WTC11 (cell line): Measurements from ENCODE around the gene ERICH6B. TPM values are rescaled to one million over a fixed set of nuclear protein-coding genes. Genes with fewer than 3 reads are reported as not detected.

Experiments used
- ATAC-seq: fragments of 200-7000 bp; cut with Tn5 transposase; 2 replicates; pipeline ENCODE4 v1.10.0; 2021; ENCODE audit warnings: mild to moderate bottlenecking, moderate library complexity
- CTCF ChIA-PET: fragments of 300-600 bp; sonication (Branson Sonifier 250); formaldehyde crosslinking; loops from one replicate; lab custom pipeline; 2021; ENCODE audit warnings: antibody characterized with exemption; lab: Charles Lee
- POLR2A ChIA-PET: fragments of 350-600 bp; sonication (Branson Sonifier 250); formaldehyde crosslinking; loops from one replicate; lab custom pipeline; 2021; ENCODE audit warnings: antibody characterized with exemption; lab: Charles Lee
- DNase-seq: peaks from one replicate; pipeline ENCODE4 v3.0.0; 2021; ENCODE audit warnings: low spot score
- H3K27ac Mint-ChIP-seq: 2 replicates; pipeline ENCODE4 v1.8.0; 2021; ENCODE audit warnings: mixed read lengths
- H3K27me3 Mint-ChIP-seq: 2 replicates; pipeline ENCODE4 v1.8.0; 2021; ENCODE audit warnings: low read depth, mild to moderate bottlenecking, moderate library complexity, mixed read lengths
- H3K36me3 Mint-ChIP-seq: 2 replicates; pipeline ENCODE4 v1.8.0; 2021; ENCODE audit warnings: mixed read lengths
- H3K4me1 Mint-ChIP-seq: 2 replicates; pipeline ENCODE4 v1.8.0; 2022; ENCODE audit warnings: mixed read lengths
- H3K4me3 Mint-ChIP-seq: 2 replicates; pipeline ENCODE4 v1.8.0; 2021; ENCODE audit warnings: mild to moderate bottlenecking, moderate library complexity, mixed read lengths
- H3K9me3 Mint-ChIP-seq: 2 replicates; pipeline ENCODE4 v1.8.0; 2021; ENCODE audit warnings: mixed read lengths
- AFF4 ChIP-seq: sonication (generic); formaldehyde crosslinking; IDR thresholded peaks from 2 replicates; pipeline ENCODE4 v1.8.1; 2023; ENCODE audit warnings: mild to moderate bottlenecking, missing genetic modification reagents, borderline replicate concordance
- CBFB ChIP-seq: sonication (generic); formaldehyde crosslinking; IDR thresholded peaks from 2 replicates; pipeline ENCODE4 v1.8.1; 2022; ENCODE audit warnings: mild to moderate bottlenecking, low read depth, missing genetic modification reagents
- CREB1 ChIP-seq: sonication (generic); formaldehyde crosslinking; IDR thresholded peaks from 2 replicates; pipeline ENCODE4 v1.8.0; 2023; ENCODE audit warnings: mild to moderate bottlenecking, missing genetic modification reagents
- FOXJ3 ChIP-seq: sonication (generic); formaldehyde crosslinking; IDR thresholded peaks from 2 replicates; pipeline ENCODE4 v1.9.0; 2021; ENCODE audit warnings: missing genetic modification reagents, mild to moderate bottlenecking, borderline replicate concordance
- FOXP1 ChIP-seq: sonication (generic); formaldehyde crosslinking; IDR thresholded peaks from 2 replicates; pipeline ENCODE4 v1.8.0; 2022; ENCODE audit warnings: missing genetic modification reagents, mild to moderate bottlenecking, moderate library complexity, borderline replicate concordance
- GABPB1 ChIP-seq: sonication (generic); formaldehyde crosslinking; IDR thresholded peaks from 2 replicates; pipeline ENCODE4 v1.8.1; 2023; ENCODE audit warnings: mild to moderate bottlenecking, missing genetic modification reagents
- GRHL2 ChIP-seq: fragments of 250-450 bp; sonication (Bioruptor Pico); IDR thresholded peaks from 2 replicates; pipeline ENCODE4 v1.8.0; 2022; ENCODE audit warnings: mild to moderate bottlenecking, moderate library complexity; ENCODE audit not compliant: insufficient replicate concordance, severe bottlenecking
- NFE2L1 ChIP-seq: sonication (generic); formaldehyde crosslinking; IDR thresholded peaks from 2 replicates; pipeline ENCODE4 v1.8.1; 2023; ENCODE audit warnings: missing genetic modification reagents
- NR2C2 ChIP-seq: sonication (generic); formaldehyde crosslinking; IDR thresholded peaks from 2 replicates; pipeline ENCODE4 v1.8.0; 2022; ENCODE audit warnings: mild to moderate bottlenecking, missing genetic modification reagents
- PRRX2 ChIP-seq: fragments of 250-450 bp; sonication (Bioruptor Pico); IDR thresholded peaks from 2 replicates; pipeline ENCODE4 v1.8.0; 2021; ENCODE audit warnings: mild to moderate bottlenecking
- RORB ChIP-seq: fragments of 250-450 bp; sonication (Bioruptor Pico); IDR thresholded peaks from 2 replicates; pipeline ENCODE4 v1.9.0; 2021; ENCODE audit warnings: mild to moderate bottlenecking
- SMAD3 ChIP-seq: sonication (generic); formaldehyde crosslinking; IDR thresholded peaks from 2 replicates; pipeline ENCODE4 v1.8.0; 2022; ENCODE audit warnings: missing genetic modification reagents, mild to moderate bottlenecking, borderline replicate concordance
- SMAD4 ChIP-seq: sonication (generic); formaldehyde crosslinking; IDR thresholded peaks from 2 replicates; pipeline ENCODE4 v1.8.0; 2022; ENCODE audit warnings: mild to moderate bottlenecking, missing genetic modification reagents
- SOX15 ChIP-seq: fragments of 250-450 bp; sonication (Bioruptor Pico); IDR thresholded peaks from 2 replicates; pipeline ENCODE4 v1.9.0; 2021; ENCODE audit warnings: mild to moderate bottlenecking
- TEAD4 ChIP-seq: sonication (generic); formaldehyde crosslinking; IDR thresholded peaks from 2 replicates; pipeline ENCODE4 v1.8.0; 2022; ENCODE audit warnings: mild to moderate bottlenecking, missing genetic modification reagents
- USF2 ChIP-seq: sonication (generic); formaldehyde crosslinking; IDR thresholded peaks from 2 replicates; pipeline ENCODE4 v1.8.1; 2023; ENCODE audit warnings: mild to moderate bottlenecking, missing genetic modification reagents, moderate library complexity
- ZNF138 ChIP-seq: sonication (generic); formaldehyde crosslinking; conservative IDR thresholded peaks from 2 replicates; pipeline ENCODE4 v1.8.1; 2022; ENCODE audit warnings: mild to moderate bottlenecking, moderate library complexity, missing genetic modification reagents
- ZNF671 ChIP-seq: fragments of 250-450 bp; sonication (Bioruptor Pico); IDR thresholded peaks from 2 replicates; pipeline ENCODE4 v1.8.0; 2021; ENCODE audit warnings: mild to moderate bottlenecking
- total RNA-seq: library from RNA; stranded (reverse); gene quantifications from 3 replicates; pipeline ENCODE4 v1.2.3, GENCODE V29; 2021
- TF ChIP-seq, protein P1 (sequence below): sonication (generic); formaldehyde crosslinking; IDR thresholded peaks from 2 replicates; pipeline ENCODE4 v1.8.0; 2022; ENCODE audit warnings: missing genetic modification reagents

ERICH6B gene
- total RNA-seq, 1 experiment from 2014 or later, result not detected

DNA sequence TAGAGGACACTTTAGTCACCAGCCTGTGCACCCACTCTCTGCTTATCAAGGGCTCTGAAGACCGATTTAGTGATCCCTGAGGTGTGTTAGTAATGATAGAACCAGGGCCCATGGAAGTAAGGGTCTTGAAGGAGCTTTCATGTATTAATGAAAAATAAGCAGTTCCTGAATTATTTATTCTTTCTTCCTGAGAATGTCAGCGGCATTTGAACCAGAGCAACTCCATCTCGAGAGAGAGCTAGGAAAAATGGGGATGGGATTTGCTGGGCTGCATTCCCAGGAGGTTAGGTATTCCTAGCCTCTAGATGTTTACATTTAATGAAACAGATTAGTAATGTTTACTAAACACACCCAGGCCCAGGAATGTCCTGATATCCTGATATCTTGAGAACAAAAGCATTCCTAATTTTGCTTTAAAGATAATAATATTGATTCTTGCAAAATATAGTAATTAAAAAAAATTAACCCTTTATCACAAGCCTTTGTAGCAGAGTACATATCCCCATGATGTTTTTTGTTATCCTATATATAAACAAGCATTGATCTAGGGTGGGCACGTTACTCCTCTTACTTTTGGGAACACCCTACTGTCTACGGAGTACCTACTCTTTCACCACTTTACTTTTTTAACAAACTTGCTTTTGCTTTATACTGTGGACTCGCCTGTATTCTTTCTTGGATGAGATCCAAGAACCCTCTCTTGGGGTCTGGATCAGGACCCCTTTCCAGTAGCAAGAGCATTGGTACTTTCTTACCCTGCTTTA, 87.7 kb downstream of the ERICH6B start:
- H3K36me3 Mint-ChIP-seq, result peaks cover 24% of the 10 kb centered on the region
- CTCF ChIA-PET, result no interaction called here

DNA sequence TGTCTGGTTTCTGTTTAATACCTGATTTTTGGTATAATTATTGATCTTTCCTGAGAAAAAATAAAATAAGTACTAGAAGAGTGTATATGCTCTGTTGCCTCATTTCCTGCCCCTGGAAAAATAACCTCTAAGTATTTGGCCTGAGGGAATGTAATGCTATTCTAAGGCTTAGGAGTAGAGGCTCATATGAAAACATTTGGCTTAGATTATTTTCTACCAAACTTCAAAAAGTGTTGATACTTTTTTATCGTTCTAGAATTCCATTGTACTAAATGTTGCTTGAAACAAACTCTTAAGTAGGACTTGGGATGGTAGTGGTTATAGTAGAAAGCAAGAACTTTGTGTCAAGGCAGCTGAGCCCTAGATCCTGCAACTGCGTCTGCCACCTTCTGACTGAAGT, 93.0 kb downstream of the ERICH6B start:
- POLR2A ChIA-PET, result no interaction called here
- no peak overlapping the region for H3K27ac Mint-ChIP-seq
- TF ChIP-seq ZNF138 (CRISPR knock-in tag), result no peak
- TF ChIP-seq RORB, result no peak
- TF ChIP-seq FOXP1 (CRISPR knock-in tag), result no peak
- no peak for TF ChIP-seq USF2
- no peak for TF ChIP-seq PRRX2 (CRISPR knock-in tag)
- no peak for TF ChIP-seq SOX15 (CRISPR knock-in tag)
- TF ChIP-seq SMAD3 (CRISPR knock-in tag), result no peak
- no peak for TF ChIP-seq CBFB (CRISPR knock-in tag)
- TF ChIP-seq CREB1 (CRISPR knock-in tag), result no peak
- no peak for TF ChIP-seq GRHL2 (CRISPR knock-in tag)
- no peak for TF ChIP-seq AFF4 (CRISPR knock-in tag)

More for the DNA sequence above, 87.7 kb downstream of the ERICH6B start:
- POLR2A ChIA-PET, result no interaction called here
- DNase-seq, result no peak
- no peaks in the 10 kb centered on the region for H3K9me3 Mint-ChIP-seq
- no peaks in the 10 kb centered on the region for H3K27me3 Mint-ChIP-seq
- no peak overlapping the region for H3K27ac Mint-ChIP-seq
- H3K4me1 Mint-ChIP-seq, result peaks cover 16% of the 10 kb centered on the region
- ATAC-seq, result no peak
- no peak for TF ChIP-seq AFF4 (CRISPR knock-in tag)
- no peak for TF ChIP-seq SMAD4
- no peak for TF ChIP-seq NR2C2
- TF ChIP-seq NFE2L1 (CRISPR knock-in tag), result no peak
- no peak for TF ChIP-seq ZNF671 (CRISPR knock-in tag)
- no peak for TF ChIP-seq TEAD4 (CRISPR knock-in tag)
- no peak for TF ChIP-seq ZNF138 (CRISPR knock-in tag)
- TF ChIP-seq GABPB1 (CRISPR knock-in tag), result no peak
- TF ChIP-seq, protein P1, sequence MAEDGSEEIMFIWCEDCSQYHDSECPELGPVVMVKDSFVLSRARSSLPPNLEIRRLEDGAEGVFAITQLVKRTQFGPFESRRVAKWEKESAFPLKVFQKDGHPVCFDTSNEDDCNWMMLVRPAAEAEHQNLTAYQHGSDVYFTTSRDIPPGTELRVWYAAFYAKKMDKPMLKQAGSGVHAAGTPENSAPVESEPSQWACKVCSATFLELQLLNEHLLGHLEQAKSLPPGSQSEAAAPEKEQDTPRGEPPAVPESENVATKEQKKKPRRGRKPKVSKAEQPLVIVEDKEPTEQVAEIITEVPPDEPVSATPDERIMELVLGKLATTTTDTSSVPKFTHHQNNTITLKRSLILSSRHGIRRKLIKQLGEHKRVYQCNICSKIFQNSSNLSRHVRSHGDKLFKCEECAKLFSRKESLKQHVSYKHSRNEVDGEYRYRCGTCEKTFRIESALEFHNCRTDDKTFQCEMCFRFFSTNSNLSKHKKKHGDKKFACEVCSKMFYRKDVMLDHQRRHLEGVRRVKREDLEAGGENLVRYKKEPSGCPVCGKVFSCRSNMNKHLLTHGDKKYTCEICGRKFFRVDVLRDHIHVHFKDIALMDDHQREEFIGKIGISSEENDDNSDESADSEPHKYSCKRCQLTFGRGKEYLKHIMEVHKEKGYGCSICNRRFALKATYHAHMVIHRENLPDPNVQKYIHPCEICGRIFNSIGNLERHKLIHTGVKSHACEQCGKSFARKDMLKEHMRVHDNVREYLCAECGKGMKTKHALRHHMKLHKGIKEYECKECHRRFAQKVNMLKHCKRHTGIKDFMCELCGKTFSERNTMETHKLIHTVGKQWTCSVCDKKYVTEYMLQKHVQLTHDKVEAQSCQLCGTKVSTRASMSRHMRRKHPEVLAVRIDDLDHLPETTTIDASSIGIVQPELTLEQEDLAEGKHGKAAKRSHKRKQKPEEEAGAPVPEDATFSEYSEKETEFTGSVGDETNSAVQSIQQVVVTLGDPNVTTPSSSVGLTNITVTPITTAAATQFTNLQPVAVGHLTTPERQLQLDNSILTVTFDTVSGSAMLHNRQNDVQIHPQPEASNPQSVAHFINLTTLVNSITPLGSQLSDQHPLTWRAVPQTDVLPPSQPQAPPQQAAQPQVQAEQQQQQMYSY (CRISPR knock-in tag), result no peak
- no peak for TF ChIP-seq FOXJ3 (CRISPR knock-in tag)
- no peak overlapping the region for H3K4me3 Mint-ChIP-seq

More for the DNA sequence above, 93.0 kb downstream of the ERICH6B start:
- Mint-ChIP-seq H3K4me3 (no peak overlapping the region), H3K9me3 (no peaks in the 10 kb centered on the region), H3K4me1 (peaks cover 16% of the 10 kb centered on the region), H3K36me3 (peaks cover 31% of the 10 kb centered on the region), H3K27me3 (no peaks in the 10 kb centered on the region)
- CTCF ChIA-PET, result no interaction called here
- DNase-seq, result no peak
- ATAC-seq, result no peak
